ENCODE measurements around the gene ATP1B2. TPM values are rescaled to one million over a fixed set of nuclear protein-coding genes. Genes with fewer than 3 reads are reported as not detected.

Gene ATP1B2
- total and polyA plus RNA-seq, 9 of the 15 experiments (the other 6 are each of a cell fraction or from before 2014, with no cell fraction given): 0.23 to 6.0 (median 0.99) TPM

DNA sequence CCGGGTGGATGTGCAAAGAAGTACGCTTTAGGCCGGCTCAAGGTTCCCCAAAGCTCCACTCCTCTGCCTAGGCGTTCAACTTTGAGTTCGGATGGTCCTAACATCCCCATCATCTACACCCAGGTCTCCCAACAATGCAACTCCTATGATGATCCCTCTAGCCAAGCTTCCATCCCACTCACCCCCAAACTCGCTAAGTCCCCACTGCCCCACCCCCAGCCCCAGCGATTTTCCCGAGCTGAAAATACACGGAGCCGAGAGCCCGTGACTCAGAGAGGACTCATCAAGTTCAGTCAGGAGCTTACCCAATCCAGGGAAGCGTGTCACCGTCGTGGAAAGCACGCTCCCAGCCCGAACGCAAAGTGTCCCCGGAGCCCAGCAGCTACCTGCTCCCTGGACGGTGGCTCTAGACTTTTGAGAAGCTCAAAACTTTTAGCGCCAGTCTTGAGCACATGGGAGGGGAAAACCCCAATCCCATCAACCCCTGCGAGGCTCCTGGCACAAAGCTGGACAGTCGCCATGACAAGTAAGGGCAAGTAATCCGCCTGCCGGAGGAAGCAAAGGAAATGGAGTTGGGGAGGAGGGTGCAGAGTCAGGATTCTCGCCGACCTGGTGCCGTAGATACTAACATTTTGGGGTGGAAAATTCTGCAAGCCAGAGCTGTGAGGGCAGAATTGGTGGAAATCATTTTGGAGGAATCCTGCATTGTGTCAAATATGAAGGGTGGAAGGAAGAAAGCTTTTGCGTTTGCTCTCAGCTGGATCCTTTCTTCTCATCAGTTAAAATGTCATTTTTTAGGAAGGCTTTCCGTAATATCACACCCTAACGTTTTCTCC, 36.6 kb downstream of the ATP1B2 start, which contains the start of gene TP53 (continued):
- TF ChIP-seq FOXK1 (CRISPR knock-in tag; IDR thresholded peaks at IDR 0.05; ENCODE audit: borderline replicate concordance) (peak; percentile 19; the same call in 1 of the 2 replicates), TBL1XR1 (IDR thresholded peaks at IDR 0.05; ENCODE audit: low read length in 2 of 2) (peak in 1 of 2 experiments; percentile 54; a peak in 1 of 4 replicates), MCM3 (IDR thresholded peaks at IDR 0.05) (no peak), ZNF586 (CRISPR knock-in tag; conservative IDR thresholded peaks at IDR 0.05) (no peak), CCNT2 (IDR thresholded peaks at IDR 0.05; ENCODE audit: borderline replicate concordance, extremely low read depth, insufficient read length, low read depth, low read length) (no peak), ZC3H8 (IDR thresholded peaks at IDR 0.05) (no peak), FOXA1 (IDR thresholded peaks at IDR 0.05; ENCODE audit: borderline replicate concordance) (no peak), RFX7 (CRISPR knock-in tag; IDR thresholded peaks at IDR 0.05) (no peak)
- TF ChIP-seq, protein P1, sequence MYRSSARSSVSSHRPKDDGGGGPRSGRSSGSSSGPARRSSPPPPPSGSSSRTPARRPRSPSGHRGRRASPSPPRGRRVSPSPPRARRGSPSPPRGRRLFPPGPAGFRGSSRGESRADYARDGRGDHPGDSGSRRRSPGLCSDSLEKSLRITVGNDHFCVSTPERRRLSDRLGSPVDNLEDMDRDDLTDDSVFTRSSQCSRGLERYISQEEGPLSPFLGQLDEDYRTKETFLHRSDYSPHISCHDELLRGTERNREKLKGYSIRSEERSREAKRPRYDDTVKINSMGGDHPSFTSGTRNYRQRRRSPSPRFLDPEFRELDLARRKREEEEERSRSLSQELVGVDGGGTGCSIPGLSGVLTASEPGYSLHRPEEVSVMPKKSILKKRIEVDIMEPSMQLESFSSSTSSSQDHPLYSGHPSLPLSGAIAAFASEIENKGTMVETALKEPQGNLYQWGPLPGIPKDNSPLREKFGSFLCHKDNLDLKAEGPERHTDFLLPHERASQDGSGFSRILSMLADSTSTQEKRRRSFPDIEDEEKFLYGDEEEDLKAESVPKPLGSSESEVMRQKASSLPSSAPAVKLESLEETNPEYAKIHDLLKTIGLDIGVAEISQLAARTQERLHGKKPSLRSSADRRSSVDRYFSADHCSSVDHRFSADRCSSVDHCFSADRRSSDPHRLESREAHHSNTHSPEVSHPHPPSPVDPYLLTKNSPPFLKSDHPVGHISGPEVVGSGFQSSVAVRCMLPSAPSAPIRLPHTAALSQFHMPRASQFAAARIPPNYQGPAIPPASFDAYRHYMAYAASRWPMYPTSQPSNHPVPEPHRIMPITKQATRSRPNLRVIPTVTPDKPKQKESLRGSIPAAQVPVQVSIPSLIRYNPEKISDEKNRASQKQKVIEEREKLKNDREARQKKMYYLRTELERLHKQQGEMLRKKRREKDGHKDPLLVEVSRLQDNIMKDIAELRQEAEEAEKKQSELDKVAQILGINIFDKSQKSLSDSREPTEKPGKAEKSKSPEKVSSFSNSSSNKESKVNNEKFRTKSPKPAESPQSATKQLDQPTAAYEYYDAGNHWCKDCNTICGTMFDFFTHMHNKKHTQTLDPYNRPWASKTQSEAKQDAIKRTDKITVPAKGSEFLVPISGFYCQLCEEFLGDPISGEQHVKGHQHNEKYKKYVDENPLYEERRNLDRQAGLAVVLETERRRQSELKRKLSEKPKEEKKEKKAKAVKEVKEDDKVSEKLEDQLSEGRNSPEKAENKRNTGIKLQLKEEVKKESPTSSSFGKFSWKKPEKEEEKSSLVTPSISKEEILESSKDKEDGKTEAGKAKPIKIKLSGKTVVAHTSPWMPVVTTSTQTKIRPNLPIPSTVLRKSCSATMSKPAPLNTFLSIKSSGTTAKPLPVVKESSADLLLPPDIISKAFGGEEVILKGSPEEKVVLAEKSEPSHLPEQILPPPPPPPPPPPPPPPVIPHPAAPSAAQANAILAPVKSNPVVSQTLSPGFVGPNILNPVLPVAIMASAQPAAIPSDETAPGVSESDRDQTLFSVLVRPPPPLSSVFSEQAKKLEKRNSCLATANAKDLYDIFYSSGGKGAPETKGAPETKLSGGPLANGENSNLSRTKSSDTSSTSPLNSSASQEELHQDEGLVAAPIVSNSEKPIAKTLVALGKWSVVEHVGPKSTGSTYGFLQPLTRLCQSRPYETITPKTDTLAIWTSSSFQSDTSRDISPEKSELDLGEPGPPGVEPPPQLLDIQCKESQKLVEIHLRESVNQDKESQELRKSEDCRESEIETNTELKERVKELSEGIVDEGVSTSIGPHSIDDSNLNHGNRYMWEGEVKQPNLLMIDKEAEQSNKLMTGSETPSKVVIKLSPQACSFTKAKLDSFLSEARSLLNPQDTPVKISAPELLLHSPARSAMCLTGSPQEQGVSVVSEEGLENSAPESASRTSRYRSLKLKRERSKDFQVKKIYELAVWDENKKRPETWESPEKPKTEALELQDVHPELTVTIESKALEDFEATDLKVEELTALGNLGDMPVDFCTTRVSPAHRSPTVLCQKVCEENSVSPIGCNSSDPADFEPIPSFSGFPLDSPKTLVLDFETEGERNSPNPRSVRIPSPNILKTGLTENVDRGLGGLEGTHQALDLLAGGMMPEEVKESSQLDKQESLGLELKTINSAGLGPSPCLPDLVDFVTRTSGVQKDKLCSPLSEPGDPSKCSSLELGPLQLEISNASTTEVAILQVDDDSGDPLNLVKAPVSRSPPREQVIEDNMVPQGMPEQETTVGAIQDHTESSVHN (IDR thresholded peaks at IDR 0.05; ENCODE audit: borderline replicate concordance in 1 of 2, low read depth in 1 of 2): no peak
- TF ChIP-seq, protein P2, sequence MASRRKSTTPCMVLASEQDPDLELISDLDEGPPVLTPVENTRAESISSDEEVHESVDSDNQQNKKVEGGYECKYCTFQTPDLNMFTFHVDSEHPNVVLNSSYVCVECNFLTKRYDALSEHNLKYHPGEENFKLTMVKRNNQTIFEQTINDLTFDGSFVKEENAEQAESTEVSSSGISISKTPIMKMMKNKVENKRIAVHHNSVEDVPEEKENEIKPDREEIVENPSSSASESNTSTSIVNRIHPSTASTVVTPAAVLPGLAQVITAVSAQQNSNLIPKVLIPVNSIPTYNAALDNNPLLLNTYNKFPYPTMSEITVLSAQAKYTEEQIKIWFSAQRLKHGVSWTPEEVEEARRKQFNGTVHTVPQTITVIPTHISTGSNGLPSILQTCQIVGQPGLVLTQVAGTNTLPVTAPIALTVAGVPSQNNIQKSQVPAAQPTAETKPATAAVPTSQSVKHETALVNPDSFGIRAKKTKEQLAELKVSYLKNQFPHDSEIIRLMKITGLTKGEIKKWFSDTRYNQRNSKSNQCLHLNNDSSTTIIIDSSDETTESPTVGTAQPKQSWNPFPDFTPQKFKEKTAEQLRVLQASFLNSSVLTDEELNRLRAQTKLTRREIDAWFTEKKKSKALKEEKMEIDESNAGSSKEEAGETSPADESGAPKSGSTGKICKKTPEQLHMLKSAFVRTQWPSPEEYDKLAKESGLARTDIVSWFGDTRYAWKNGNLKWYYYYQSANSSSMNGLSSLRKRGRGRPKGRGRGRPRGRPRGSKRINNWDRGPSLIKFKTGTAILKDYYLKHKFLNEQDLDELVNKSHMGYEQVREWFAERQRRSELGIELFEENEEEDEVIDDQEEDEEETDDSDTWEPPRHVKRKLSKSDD (conservative IDR thresholded peaks at IDR 0.05; ENCODE audit: low read length): peak; percentile 56; the same call in 1 of the 2 replicates
- TF ChIP-seq, protein P3, sequence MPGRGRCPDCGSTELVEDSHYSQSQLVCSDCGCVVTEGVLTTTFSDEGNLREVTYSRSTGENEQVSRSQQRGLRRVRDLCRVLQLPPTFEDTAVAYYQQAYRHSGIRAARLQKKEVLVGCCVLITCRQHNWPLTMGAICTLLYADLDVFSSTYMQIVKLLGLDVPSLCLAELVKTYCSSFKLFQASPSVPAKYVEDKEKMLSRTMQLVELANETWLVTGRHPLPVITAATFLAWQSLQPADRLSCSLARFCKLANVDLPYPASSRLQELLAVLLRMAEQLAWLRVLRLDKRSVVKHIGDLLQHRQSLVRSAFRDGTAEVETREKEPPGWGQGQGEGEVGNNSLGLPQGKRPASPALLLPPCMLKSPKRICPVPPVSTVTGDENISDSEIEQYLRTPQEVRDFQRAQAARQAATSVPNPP (IDR thresholded peaks at IDR 0.05; ENCODE audit: borderline replicate concordance, insufficient read depth, insufficient read length): no peak
- TF ChIP-seq, protein P4, sequence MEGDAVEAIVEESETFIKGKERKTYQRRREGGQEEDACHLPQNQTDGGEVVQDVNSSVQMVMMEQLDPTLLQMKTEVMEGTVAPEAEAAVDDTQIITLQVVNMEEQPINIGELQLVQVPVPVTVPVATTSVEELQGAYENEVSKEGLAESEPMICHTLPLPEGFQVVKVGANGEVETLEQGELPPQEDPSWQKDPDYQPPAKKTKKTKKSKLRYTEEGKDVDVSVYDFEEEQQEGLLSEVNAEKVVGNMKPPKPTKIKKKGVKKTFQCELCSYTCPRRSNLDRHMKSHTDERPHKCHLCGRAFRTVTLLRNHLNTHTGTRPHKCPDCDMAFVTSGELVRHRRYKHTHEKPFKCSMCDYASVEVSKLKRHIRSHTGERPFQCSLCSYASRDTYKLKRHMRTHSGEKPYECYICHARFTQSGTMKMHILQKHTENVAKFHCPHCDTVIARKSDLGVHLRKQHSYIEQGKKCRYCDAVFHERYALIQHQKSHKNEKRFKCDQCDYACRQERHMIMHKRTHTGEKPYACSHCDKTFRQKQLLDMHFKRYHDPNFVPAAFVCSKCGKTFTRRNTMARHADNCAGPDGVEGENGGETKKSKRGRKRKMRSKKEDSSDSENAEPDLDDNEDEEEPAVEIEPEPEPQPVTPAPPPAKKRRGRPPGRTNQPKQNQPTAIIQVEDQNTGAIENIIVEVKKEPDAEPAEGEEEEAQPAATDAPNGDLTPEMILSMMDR (IDR thresholded peaks at IDR 0.05 in 2 of 3, conservative IDR thresholded peaks at IDR 0.05 in 1 of 3; ENCODE audit: insufficient read depth in 2 of 3, low read depth in 1 of 3, low read length in 3 of 3): no peak
